Spleen (tissue), 7 donors: Measurements from ENCODE around the gene DHX57.

Source experiments
- POLR2A ChIP-seq, 3 donors: fragments of 450-650 bp; IDR thresholded peaks; one replicate each; pipeline ENCODE4 v1.5.1; 2017; ENCODE audit warnings: antibody characterized with exemption in 3 of 3, mild to moderate bottlenecking in 1 of 3
- TF ChIP-seq, protein P1 (sequence below), 11 experiments: fragments of 200-600 bp in 7 of 11; fragments of 450-650 bp in 4 of 11; sonication (generic) in 4 of 11; IDR thresholded peaks in 8 of 11; conservative IDR thresholded peaks in 3 of 11; 1 replicate in 7 of 11; 2 replicates in 4 of 11; pipeline versions ENCODE4 v1.4.0 to v1.8.0; 2016 to 2021; ENCODE audit warnings: antibody characterized with exemption in 11 of 11, inconsistent platforms in 4 of 11, mild to moderate bottlenecking in 1 of 11
- donor health status: DM: no; HTN: no; CAD: no; lungs with moderate emphysema.
- donor health status: DM: no; HTN: no; CAD: no.
- donor health status: DM: no; HTN: no; CAD: no.

DNA sequence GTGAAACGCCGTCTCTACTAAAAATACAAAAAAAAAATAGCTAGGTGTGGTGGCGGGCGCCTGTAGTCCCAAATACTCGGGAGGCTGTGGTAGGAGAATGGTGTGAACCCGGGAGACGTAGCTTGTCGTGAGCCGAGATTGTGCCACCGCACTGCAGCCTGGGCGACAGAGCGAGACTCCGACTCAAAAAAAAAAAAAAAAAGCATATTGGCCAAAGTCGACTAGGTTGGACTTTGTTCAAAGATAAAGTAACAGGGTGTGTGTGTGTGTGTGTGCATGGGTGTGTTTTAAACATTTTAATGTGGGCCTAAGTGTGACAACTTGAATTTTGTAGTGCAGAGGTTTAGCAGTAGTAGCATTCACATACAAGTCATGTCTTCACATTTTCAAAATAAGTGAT lies 86.0 kb downstream of the DHX57 start:
- no peak for TF ChIP-seq POLR2A (IDR thresholded peaks at IDR 0.05)
- TF ChIP-seq, protein P1, sequence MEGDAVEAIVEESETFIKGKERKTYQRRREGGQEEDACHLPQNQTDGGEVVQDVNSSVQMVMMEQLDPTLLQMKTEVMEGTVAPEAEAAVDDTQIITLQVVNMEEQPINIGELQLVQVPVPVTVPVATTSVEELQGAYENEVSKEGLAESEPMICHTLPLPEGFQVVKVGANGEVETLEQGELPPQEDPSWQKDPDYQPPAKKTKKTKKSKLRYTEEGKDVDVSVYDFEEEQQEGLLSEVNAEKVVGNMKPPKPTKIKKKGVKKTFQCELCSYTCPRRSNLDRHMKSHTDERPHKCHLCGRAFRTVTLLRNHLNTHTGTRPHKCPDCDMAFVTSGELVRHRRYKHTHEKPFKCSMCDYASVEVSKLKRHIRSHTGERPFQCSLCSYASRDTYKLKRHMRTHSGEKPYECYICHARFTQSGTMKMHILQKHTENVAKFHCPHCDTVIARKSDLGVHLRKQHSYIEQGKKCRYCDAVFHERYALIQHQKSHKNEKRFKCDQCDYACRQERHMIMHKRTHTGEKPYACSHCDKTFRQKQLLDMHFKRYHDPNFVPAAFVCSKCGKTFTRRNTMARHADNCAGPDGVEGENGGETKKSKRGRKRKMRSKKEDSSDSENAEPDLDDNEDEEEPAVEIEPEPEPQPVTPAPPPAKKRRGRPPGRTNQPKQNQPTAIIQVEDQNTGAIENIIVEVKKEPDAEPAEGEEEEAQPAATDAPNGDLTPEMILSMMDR (IDR thresholded peaks at IDR 0.05 in 8 of 11, conservative IDR thresholded peaks at IDR 0.05 in 3 of 11) = no peak
